ENCODE data around the gene TMEM151B. TPM values are rescaled to one million over a fixed set of nuclear protein-coding genes. Genes with fewer than 3 reads are reported as not detected.
A peak's percentile ranks its signal among the peaks of the same experiment; 100 is the strongest.

TMEM151B gene
- total and polyA plus RNA-seq, 10 donors = 0.03 to 0.17 (median 0.11) TPM; not detected in 7

DNA sequence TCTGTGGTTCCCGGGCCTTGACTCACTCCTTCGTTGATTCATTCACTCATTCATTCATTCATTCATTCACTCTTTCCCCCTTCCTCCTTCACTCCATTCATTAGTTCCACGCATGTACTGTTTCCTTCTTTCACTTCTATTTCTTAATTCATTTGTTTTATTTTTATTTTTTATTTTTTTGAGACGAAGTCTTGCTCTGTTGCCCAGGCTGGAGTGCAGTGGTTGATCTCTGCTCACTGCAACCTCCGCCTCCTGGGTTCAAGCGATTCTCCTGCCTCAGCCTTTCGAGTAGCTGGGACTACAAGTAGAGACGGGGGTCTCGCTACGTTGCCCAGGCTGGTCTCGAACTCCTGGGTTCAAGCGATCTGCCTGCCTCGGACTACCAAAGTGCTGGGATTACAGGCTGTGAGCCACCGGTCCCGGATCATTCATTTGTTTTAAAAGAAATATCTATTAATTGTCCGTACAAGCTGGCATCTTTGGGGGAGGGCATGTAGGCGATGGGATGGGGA lies 4.5 kb upstream of the TMEM151B start:
- H3K4me1 ChIP-seq = peaks cover 27 to 87% (median 68%) of the 10 kb centered on the region in 6 donors
- peaks cover 0 to 27% (median 9%) of the 10 kb centered on the region in 7 donors for H3K27me3 ChIP-seq (replicated peaks in 1 of 7)
- intact Hi-C loops (cut with DNase I; ENCODE audit: low total_unique reads) = no loop called here
- H3K36me3 ChIP-seq = peaks cover 2 to 21% (median 11%) of the 10 kb centered on the region in 6 donors
- H3K4me3 ChIP-seq = peak overlapping the region in 7 of 8 donors; percentile 90 to 97 (median 94)
- no peaks in the 10 kb centered on the region for H3K9me3 ChIP-seq
- DNase-seq = peak; percentile 80
- 55 to 64% (median 60%) methylated on average over 17 of the region's 17 CpGs for WGBS, 5 donors
- H3K27ac ChIP-seq = peak overlapping the region; percentile 94 to 98 (median 96)
- TF ChIP-seq, protein P1, sequence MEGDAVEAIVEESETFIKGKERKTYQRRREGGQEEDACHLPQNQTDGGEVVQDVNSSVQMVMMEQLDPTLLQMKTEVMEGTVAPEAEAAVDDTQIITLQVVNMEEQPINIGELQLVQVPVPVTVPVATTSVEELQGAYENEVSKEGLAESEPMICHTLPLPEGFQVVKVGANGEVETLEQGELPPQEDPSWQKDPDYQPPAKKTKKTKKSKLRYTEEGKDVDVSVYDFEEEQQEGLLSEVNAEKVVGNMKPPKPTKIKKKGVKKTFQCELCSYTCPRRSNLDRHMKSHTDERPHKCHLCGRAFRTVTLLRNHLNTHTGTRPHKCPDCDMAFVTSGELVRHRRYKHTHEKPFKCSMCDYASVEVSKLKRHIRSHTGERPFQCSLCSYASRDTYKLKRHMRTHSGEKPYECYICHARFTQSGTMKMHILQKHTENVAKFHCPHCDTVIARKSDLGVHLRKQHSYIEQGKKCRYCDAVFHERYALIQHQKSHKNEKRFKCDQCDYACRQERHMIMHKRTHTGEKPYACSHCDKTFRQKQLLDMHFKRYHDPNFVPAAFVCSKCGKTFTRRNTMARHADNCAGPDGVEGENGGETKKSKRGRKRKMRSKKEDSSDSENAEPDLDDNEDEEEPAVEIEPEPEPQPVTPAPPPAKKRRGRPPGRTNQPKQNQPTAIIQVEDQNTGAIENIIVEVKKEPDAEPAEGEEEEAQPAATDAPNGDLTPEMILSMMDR (IDR thresholded peaks at IDR 0.05 in 8 of 11, conservative IDR thresholded peaks at IDR 0.05 in 3 of 11) = no peak
- no peak for TF ChIP-seq POLR2A (IDR thresholded peaks at IDR 0.05)
- TF ChIP-seq POLR2AphosphoS5 (IDR thresholded peaks at IDR 0.05) = no peak

DNA sequence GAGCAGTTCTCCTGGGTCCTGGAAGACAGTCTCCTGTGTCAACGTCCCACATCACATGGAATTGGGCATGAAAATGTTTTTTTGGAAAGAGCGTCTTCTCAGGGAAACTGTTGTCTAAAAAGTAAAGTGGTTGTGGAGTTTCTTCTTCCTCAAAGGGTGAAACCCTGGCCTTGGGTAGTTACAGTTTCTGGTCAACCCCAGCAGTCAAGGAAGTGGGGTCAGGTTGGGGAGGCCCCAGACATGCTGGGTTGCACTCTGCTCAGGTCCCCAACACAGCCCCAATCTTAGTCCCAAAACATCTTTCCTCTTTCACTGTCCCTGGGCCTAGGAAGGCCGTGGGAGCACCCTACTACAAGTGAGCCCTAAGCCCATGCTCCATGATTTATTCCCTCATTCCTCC lies 3.9 kb upstream of the TMEM151B start:
- H3K27me3 ChIP-seq (replicated peaks in 1 of 7) = peaks cover 0 to 33% (median 15%) of the 10 kb centered on the region in 7 donors
- intact Hi-C loops (cut with DNase I; ENCODE audit: low total_unique reads) = no loop called here
- H3K36me3 ChIP-seq = peaks cover 1 to 15% (median 8%) of the 10 kb centered on the region in 6 donors
- H3K27ac ChIP-seq = peak overlapping the region in 7 of 8 donors; percentile 95 to 98 (median 96)
- WGBS, 5 donors = 57 to 69% (median 61%) methylated on average over 3 of the region's 3 CpGs
- no peak for TF ChIP-seq POLR2AphosphoS5 (IDR thresholded peaks at IDR 0.05)
- no peak for TF ChIP-seq POLR2A (IDR thresholded peaks at IDR 0.05)
- TF ChIP-seq, protein P1 (IDR thresholded peaks at IDR 0.05 in 8 of 11, conservative IDR thresholded peaks at IDR 0.05 in 3 of 11) = no peak
- H3K4me1 ChIP-seq = peaks cover 21 to 86% (median 64%) of the 10 kb centered on the region in 6 donors
- no peaks in the 10 kb centered on the region for H3K9me3 ChIP-seq
- H3K4me3 ChIP-seq = peak overlapping the region in 1 of 8 donors; percentile 90
- peak; percentile 77 for DNase-seq

DNA sequence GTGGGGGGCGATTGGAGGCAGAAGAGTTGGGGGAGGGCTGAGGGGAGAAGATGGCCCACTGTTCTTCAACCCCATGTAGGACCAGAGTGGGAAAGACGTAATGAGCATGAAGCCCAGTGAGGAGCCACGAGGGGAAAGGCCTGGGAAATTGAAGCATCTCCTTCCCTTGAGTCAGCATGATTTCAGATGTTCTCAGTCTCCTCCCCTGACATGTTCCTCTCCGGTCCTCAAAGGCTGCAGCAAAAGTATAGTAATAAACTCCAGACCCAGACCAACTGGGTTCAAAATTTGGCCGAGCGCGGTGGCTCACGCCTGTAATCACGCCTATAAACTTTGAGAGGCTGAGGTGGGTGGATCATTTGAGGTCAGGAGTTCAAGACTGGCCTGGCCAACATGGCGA lies 3.0 kb upstream of the TMEM151B start:
- intact Hi-C loops (cut with DNase I; ENCODE audit: low total_unique reads) = no loop called here
- Histone ChIP-seq H3K27me3 (replicated peaks in 1 of 7) (peaks cover 0 to 42% (median 22%) of the 10 kb centered on the region in 7 donors), H3K9me3 (no peaks in the 10 kb centered on the region), H3K36me3 (peaks cover 0 to 6% (median under 1%) of the 10 kb centered on the region in 6 donors), H3K4me3 (no peak overlapping the region), H3K4me1 (peaks cover 12 to 81% (median 56%) of the 10 kb centered on the region in 6 donors), H3K27ac (peak overlapping the region in 1 of 8 donors; percentile 98)
- no peak for TF ChIP-seq POLR2AphosphoS5 (IDR thresholded peaks at IDR 0.05)
- TF ChIP-seq POLR2A (IDR thresholded peaks at IDR 0.05) = no peak
- TF ChIP-seq, protein P1 (IDR thresholded peaks at IDR 0.05 in 8 of 11, conservative IDR thresholded peaks at IDR 0.05 in 3 of 11) = no peak
- 74 to 88% (median 78%) methylated on average over 10 of the region's 10 CpGs for WGBS, 5 donors
- DNase-seq = peak; percentile 58

DNA sequence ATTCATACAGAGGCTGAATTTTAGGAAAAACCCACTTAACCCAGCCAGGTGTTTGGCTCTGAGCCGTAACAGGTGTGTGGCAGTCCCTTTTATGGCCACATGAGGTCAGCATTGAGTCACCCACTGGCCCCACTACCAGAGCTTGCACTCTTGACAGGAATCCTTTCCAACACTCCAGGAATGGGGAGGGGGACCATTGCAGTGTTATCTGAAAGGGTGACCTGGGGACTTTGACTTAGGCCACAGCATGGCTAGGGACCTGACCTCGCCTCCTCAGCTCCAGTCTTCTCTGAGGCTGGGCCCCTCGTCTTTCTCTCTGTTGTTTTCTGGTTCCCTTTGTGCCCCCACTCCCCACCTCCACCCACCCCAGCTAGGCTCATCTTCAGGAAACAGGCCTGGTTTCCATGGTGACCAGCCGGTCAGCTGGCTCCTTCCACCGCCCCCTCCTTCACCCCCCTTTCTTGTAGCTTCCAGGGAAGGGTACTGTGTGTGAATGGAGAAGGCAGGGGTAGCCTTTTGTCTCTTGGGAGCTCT lies 2.1 kb upstream of the TMEM151B start:
- 20 to 23% (median 22%) methylated on average over 5 of the region's 5 CpGs for WGBS, 5 donors
- DNase-seq = peak; percentile 82

More for the DNA sequence above, 2.1 kb upstream of the TMEM151B start:
- H3K4me3 ChIP-seq = no peak overlapping the region
- H3K27me3 ChIP-seq (replicated peaks in 1 of 7) = peaks cover 0 to 51% (median 31%) of the 10 kb centered on the region in 7 donors
- H3K4me1 ChIP-seq = peaks cover 4 to 71% (median 47%) of the 10 kb centered on the region in 6 donors
- intact Hi-C loops (cut with DNase I; ENCODE audit: low total_unique reads) = no loop called here
- no peak overlapping the region for H3K27ac ChIP-seq
- H3K9me3 ChIP-seq = no peaks in the 10 kb centered on the region
- no peak for TF ChIP-seq POLR2AphosphoS5 (IDR thresholded peaks at IDR 0.05)
- TF ChIP-seq, protein P1 (IDR thresholded peaks at IDR 0.05 in 8 of 11, conservative IDR thresholded peaks at IDR 0.05 in 3 of 11) = peak; percentile 72 to 93 (median 88)
- H3K36me3 ChIP-seq = no peaks in the 10 kb centered on the region

Data from spleen (tissue), 11 donors.